ENCODE data around the gene NPNT.

The NPNT gene

GRCh38 chr4:105998171-105999063 is 103.1 kb downstream of the NPNT start:
- Histone ChIP-seq H4K91ac (ENCODE audit: low read depth, low read length) (no peak overlapping the region), H4K8ac (ENCODE audit: low read depth, low read length) (no peak overlapping the region), H3K79me1 (ENCODE audit: low read length) (no peaks in the 10 kb centered on the region), H3K4ac (ENCODE audit: low read depth, low read length) (no peak overlapping the region), H2AFZ (ENCODE audit: insufficient read depth, low read length, poor library complexity) (no peak overlapping the region), H3K27me3 (ENCODE audit: insufficient read depth, low read length) (no peaks in the 10 kb centered on the region), H2AK5ac (ENCODE audit: low read length) (no peak overlapping the region), H2BK120ac (ENCODE audit: insufficient read depth, low read length, poor library complexity) (no peak overlapping the region), H3K23ac (ENCODE audit: low read length) (no peak overlapping the region), H3K4me2 (ENCODE audit: low read length) (no peak overlapping the region), H3K9ac (ENCODE audit: low read length) (no peak overlapping the region), H3K36me3 (ENCODE audit: control insufficient read depth in 1 of 2, insufficient read depth in 2 of 2, low read length in 2 of 2) (no peaks in the 10 kb centered on the region), H3K27ac (ENCODE audit: low read depth, low read length) (no peak overlapping the region), H4K12ac (ENCODE audit: low read depth, low read length) (no peak overlapping the region), H3K79me2 (ENCODE audit: control insufficient read depth, insufficient read depth, low read length, poor library complexity) (no peaks in the 10 kb centered on the region), H3K4me1 (ENCODE audit: control insufficient read depth in 1 of 2, insufficient read depth in 2 of 2, low read length in 2 of 2) (no peaks in the 10 kb centered on the region), H2BK5ac (ENCODE audit: low read depth, low read length, poor library complexity) (no peak overlapping the region), H3K4me3 (ENCODE audit: low read depth, low read length) (no peak overlapping the region), H3K14ac (ENCODE audit: low read length) (no peak overlapping the region), H3K9me3 (ENCODE audit: insufficient read depth, low read depth, low read length) (no peaks in the 10 kb centered on the region), H2BK12ac (ENCODE audit: low read length) (no peak overlapping the region), H3K18ac (ENCODE audit: low read length) (no peak overlapping the region)
- WGBS (ENCODE audit: extremely low coverage, insufficient coverage, insufficient read length) = no CpG with 5 or more reads among the region's 7 CpGs
- DNase-seq = no peak

- Histone ChIP-seq H2BK5ac (ENCODE audit: low read depth, low read length, poor library complexity) (no peak overlapping the region), H3K23ac (ENCODE audit: low read length) (no peak overlapping the region), H3K27ac (ENCODE audit: low read depth, low read length) (no peak overlapping the region), H2BK120ac (ENCODE audit: insufficient read depth, low read length, poor library complexity) (no peak overlapping the region), H3K4me1 (ENCODE audit: control insufficient read depth in 1 of 2, insufficient read depth in 2 of 2, low read length in 2 of 2) (peaks cover 0 to 2% of the 10 kb centered on the region in 2 experiments), H4K8ac (ENCODE audit: low read depth, low read length) (no peak overlapping the region), H4K12ac (ENCODE audit: low read depth, low read length) (no peak overlapping the region), H2BK12ac (ENCODE audit: low read length) (no peak overlapping the region), H2AFZ (ENCODE audit: insufficient read depth, low read length, poor library complexity) (no peak overlapping the region), H3K36me3 (ENCODE audit: control insufficient read depth in 1 of 2, insufficient read depth in 2 of 2, low read length in 2 of 2) (no peaks in the 10 kb centered on the region), H3K18ac (ENCODE audit: low read length) (no peak overlapping the region), H3K4ac (ENCODE audit: low read depth, low read length) (no peak overlapping the region), H3K79me1 (ENCODE audit: low read length) (no peaks in the 10 kb centered on the region), H3K27me3 (ENCODE audit: insufficient read depth, low read length) (no peaks in the 10 kb centered on the region), H3K4me3 (ENCODE audit: low read depth, low read length) (no peak overlapping the region), H4K91ac (ENCODE audit: low read depth, low read length) (no peak overlapping the region), H3K79me2 (ENCODE audit: control insufficient read depth, insufficient read depth, low read length, poor library complexity) (no peaks in the 10 kb centered on the region), H3K4me2 (ENCODE audit: low read length) (no peak overlapping the region), H2AK5ac (ENCODE audit: low read length) (no peak overlapping the region), H3K14ac (ENCODE audit: low read length) (no peak overlapping the region), H3K9ac (ENCODE audit: low read length) (no peak overlapping the region), H3K9me3 (ENCODE audit: insufficient read depth, low read depth, low read length) (no peaks in the 10 kb centered on the region)
- peak in 1 of 2 donors; percentile 31 for DNase-seq
- no CpG with 5 or more reads among the region's 2 CpGs for WGBS (ENCODE audit: extremely low coverage, insufficient coverage, insufficient read length)
Observed at GRCh38 chr4:106002994-106003393, 107.7 kb downstream of the NPNT start.

- H3K36me3 ChIP-seq (ENCODE audit: control insufficient read depth in 1 of 2, insufficient read depth in 2 of 2, low read length in 2 of 2) = no peaks in the 10 kb centered on the region
- no peak overlapping the region for H3K9ac ChIP-seq (ENCODE audit: low read length)
- no peak overlapping the region for H3K4me3 ChIP-seq (ENCODE audit: low read depth, low read length)
- H4K8ac ChIP-seq (ENCODE audit: low read depth, low read length) = no peak overlapping the region
- H3K23ac ChIP-seq (ENCODE audit: low read length) = no peak overlapping the region
- no peak overlapping the region for H2AK5ac ChIP-seq (ENCODE audit: low read length)
- H3K79me2 ChIP-seq (ENCODE audit: control insufficient read depth, insufficient read depth, low read length, poor library complexity) = no peaks in the 10 kb centered on the region
- no peak overlapping the region for H4K12ac ChIP-seq (ENCODE audit: low read depth, low read length)
- H3K27me3 ChIP-seq (ENCODE audit: insufficient read depth, low read length) = no peaks in the 10 kb centered on the region
- no peak overlapping the region for H3K14ac ChIP-seq (ENCODE audit: low read length)
- no peak overlapping the region for H3K4me2 ChIP-seq (ENCODE audit: low read length)
- no peak overlapping the region for H2AFZ ChIP-seq (ENCODE audit: insufficient read depth, low read length, poor library complexity)
- H4K91ac ChIP-seq (ENCODE audit: low read depth, low read length) = no peak overlapping the region
- no peak overlapping the region for H2BK12ac ChIP-seq (ENCODE audit: low read length)
- H3K18ac ChIP-seq (ENCODE audit: low read length) = no peak overlapping the region
- DNase-seq = no peak
- no peaks in the 10 kb centered on the region for H3K4me1 ChIP-seq (ENCODE audit: control insufficient read depth in 1 of 2, insufficient read depth in 2 of 2, low read length in 2 of 2)
- no peak overlapping the region for H2BK120ac ChIP-seq (ENCODE audit: insufficient read depth, low read length, poor library complexity)
- no peak overlapping the region for H3K27ac ChIP-seq (ENCODE audit: low read depth, low read length)
- H3K79me1 ChIP-seq (ENCODE audit: low read length) = no peaks in the 10 kb centered on the region
- H3K9me3 ChIP-seq (ENCODE audit: insufficient read depth, low read depth, low read length) = no peaks in the 10 kb centered on the region
- no CpG with 5 or more reads among the region's 2 CpGs for WGBS (ENCODE audit: extremely low coverage, insufficient coverage, insufficient read length)
- no peak overlapping the region for H3K4ac ChIP-seq (ENCODE audit: low read depth, low read length)
- no peak overlapping the region for H2BK5ac ChIP-seq (ENCODE audit: low read depth, low read length, poor library complexity)
Observed at GRCh38 chr4:106010761-106011160, 115.5 kb downstream of the NPNT start.

GRCh38 chr4:106011387-106011786 is 116.1 kb downstream of the NPNT start:
- H3K27ac ChIP-seq (ENCODE audit: low read depth, low read length) = no peak overlapping the region
- no CpG with 5 or more reads among the region's 1 CpG for WGBS (ENCODE audit: extremely low coverage, insufficient coverage, insufficient read length)
- no peak overlapping the region for H4K12ac ChIP-seq (ENCODE audit: low read depth, low read length)

More at GRCh38 chr4:106011387-106011786, 116.1 kb downstream of the NPNT start:
- no peaks in the 10 kb centered on the region for H3K79me2 ChIP-seq (ENCODE audit: control insufficient read depth, insufficient read depth, low read length, poor library complexity)
- no peak overlapping the region for H3K4ac ChIP-seq (ENCODE audit: low read depth, low read length)
- no peaks in the 10 kb centered on the region for H3K27me3 ChIP-seq (ENCODE audit: insufficient read depth, low read length)
- no peak overlapping the region for H3K18ac ChIP-seq (ENCODE audit: low read length)
- H4K8ac ChIP-seq (ENCODE audit: low read depth, low read length) = no peak overlapping the region
- H2AK5ac ChIP-seq (ENCODE audit: low read length) = no peak overlapping the region
- no peak overlapping the region for H3K23ac ChIP-seq (ENCODE audit: low read length)
- no peak overlapping the region for H3K4me3 ChIP-seq (ENCODE audit: low read depth, low read length)
- H2BK12ac ChIP-seq (ENCODE audit: low read length) = no peak overlapping the region
- DNase-seq = no peak
- H4K91ac ChIP-seq (ENCODE audit: low read depth, low read length) = no peak overlapping the region
- H3K9me3 ChIP-seq (ENCODE audit: insufficient read depth, low read depth, low read length) = no peaks in the 10 kb centered on the region
- H2AFZ ChIP-seq (ENCODE audit: insufficient read depth, low read length, poor library complexity) = no peak overlapping the region
- H3K4me2 ChIP-seq (ENCODE audit: low read length) = no peak overlapping the region
- H2BK5ac ChIP-seq (ENCODE audit: low read depth, low read length, poor library complexity) = no peak overlapping the region
- H3K79me1 ChIP-seq (ENCODE audit: low read length) = no peaks in the 10 kb centered on the region
- no peaks in the 10 kb centered on the region for H3K36me3 ChIP-seq (ENCODE audit: control insufficient read depth in 1 of 2, insufficient read depth in 2 of 2, low read length in 2 of 2)
- H3K9ac ChIP-seq (ENCODE audit: low read length) = no peak overlapping the region
- no peaks in the 10 kb centered on the region for H3K4me1 ChIP-seq (ENCODE audit: control insufficient read depth in 1 of 2, insufficient read depth in 2 of 2, low read length in 2 of 2)
- H3K14ac ChIP-seq (ENCODE audit: low read length) = no peak overlapping the region
- H2BK120ac ChIP-seq (ENCODE audit: insufficient read depth, low read length, poor library complexity) = no peak overlapping the region

Measured in trophoblast cell (in vitro differentiated cells and primary cell).